Fibroblast of the aortic adventitia (primary cell): ENCODE measurements around the gene AK5. TPM values are rescaled to one million over a fixed set of nuclear protein-coding genes. Genes with fewer than 3 reads are reported as not detected.

ENCODE experiments used
- DNase-seq: peaks from one replicate; pipeline ENCODE4 v3.0.0-alpha.2; 2010; ENCODE audit warnings: low read depth
- H3K4me3 ChIP-seq: 2 replicates; pipeline ENCODE4 v1.5.1; 2011; ENCODE audit warnings: low read depth, mild to moderate bottlenecking, control low read depth, low read length, moderate library complexity
- total RNA-seq: library from RNA; depleted of rRNA; stranded (reverse); fragments of >200 nt; gene quantifications from 2 replicates; pipeline ENCODE4 v1.2.3, GENCODE V29; 2012; ENCODE audit warnings: low replicate concordance
- TF ChIP-seq, protein P1 (sequence below): IDR thresholded peaks from 2 replicates; pipeline ENCODE4 v1.5.1; 2011; ENCODE audit warnings: mild to moderate bottlenecking, low read length, control low read depth, inconsistent platforms; ENCODE audit not compliant: insufficient read depth

The AK5 gene
- total RNA-seq, 1 donor = 13.5 TPM

DNA sequence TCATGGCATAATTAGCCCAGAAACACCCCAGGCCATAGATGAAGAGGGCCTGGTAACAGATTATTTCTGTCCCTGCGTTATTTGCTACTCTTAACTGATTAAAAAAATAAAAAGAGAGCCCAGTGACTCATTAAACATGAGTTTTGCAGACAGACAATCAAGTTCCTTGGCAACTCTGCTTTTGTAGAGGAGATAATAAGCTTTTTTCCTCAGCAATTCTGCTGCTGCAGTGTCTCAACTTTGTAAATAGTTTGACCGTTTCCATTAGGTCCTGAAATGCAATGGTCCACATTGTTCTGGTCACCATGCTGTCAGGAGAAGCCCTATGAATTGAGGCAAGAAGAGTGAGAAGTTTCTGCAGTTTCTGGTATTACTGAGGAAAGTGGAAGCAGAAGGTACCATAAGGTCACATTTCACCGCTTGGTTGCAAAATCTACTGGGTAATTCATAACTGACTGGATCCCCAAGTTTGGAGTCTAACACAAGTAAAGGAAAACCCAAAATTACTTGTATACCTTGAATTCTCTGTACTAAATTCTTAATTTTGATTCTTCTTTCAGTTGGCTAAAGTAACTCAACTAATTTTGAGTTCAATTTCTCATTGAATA lies 261.1 kb downstream of the AK5 start:
- no peak overlapping the region for H3K4me3 ChIP-seq
- DNase-seq = peak; percentile 73
- TF ChIP-seq, protein P1, sequence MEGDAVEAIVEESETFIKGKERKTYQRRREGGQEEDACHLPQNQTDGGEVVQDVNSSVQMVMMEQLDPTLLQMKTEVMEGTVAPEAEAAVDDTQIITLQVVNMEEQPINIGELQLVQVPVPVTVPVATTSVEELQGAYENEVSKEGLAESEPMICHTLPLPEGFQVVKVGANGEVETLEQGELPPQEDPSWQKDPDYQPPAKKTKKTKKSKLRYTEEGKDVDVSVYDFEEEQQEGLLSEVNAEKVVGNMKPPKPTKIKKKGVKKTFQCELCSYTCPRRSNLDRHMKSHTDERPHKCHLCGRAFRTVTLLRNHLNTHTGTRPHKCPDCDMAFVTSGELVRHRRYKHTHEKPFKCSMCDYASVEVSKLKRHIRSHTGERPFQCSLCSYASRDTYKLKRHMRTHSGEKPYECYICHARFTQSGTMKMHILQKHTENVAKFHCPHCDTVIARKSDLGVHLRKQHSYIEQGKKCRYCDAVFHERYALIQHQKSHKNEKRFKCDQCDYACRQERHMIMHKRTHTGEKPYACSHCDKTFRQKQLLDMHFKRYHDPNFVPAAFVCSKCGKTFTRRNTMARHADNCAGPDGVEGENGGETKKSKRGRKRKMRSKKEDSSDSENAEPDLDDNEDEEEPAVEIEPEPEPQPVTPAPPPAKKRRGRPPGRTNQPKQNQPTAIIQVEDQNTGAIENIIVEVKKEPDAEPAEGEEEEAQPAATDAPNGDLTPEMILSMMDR = no peak

DNA sequence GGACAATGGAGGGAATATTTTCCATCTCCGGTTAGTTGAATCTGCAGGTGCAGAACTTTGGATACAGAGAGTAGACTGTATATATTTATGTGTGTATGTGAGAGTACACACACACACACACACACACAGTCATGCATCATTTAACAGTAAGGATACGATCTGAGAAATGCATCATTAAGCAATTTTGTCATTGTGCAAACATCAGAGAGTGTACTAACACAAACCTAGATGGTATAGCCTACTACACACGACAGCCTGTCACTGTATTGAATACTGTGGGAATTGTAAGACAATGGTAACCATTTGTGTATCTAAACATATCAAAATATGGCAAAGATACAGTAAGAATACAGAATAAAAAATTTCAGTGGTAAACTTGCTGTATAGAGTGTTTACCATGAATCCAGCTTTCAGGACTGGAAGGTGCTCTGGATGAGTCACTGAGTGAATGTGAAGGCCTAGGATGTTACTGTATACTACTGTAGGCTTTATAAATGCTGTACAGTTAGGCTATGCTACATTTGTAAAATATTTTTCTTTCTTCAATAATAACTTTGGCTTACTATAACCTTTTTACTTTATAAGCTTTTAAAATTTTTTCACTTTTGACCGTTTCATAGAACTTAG lies 262.1 kb downstream of the AK5 start:
- TF ChIP-seq, protein P1 = no peak
- no peak for DNase-seq
- H3K4me3 ChIP-seq = no peak overlapping the region

DNA sequence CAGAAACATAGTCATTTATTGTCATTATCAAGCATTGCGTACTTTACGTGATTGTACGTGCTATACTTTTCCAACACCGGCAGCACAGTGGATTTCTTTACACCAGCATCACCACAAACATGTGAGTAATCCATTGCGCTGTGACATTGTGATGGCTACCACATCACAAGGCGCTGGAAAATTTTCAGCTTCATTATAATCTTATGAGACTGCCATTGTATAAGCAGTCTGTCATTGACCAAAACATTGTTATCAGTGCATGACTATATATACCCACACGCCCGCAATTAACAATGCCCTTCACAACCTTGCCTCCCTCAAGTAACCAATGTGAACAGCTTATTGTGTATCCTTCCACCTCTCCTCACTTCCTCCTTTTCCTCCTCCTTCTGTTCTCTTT lies 263.0 kb downstream of the AK5 start:
- TF ChIP-seq, protein P1 = no peak
- H3K4me3 ChIP-seq = no peak overlapping the region
- peak; percentile 39 for DNase-seq

DNA sequence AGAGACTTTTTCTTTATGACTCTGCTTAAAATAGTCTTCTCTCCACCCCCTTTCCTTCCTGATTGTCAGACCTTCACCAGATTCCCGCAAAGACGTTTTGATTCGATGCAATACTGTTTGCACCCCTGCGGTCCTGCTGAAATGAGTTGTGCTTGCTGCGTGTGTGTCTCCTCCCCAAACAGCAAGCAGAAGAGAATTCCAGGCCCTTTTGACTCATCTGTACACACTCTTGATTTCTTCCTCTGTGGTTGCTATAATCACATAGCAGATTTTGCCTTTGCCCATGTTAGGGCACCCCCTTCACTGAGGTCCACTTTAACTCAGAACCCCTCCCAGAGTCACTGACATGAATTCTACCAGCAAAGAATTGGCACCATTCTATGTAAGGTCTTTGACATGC lies 264.2 kb downstream of the AK5 start:
- TF ChIP-seq, protein P1 = no peak
- peak; percentile 22 for DNase-seq
- no peak overlapping the region for H3K4me3 ChIP-seq

DNA sequence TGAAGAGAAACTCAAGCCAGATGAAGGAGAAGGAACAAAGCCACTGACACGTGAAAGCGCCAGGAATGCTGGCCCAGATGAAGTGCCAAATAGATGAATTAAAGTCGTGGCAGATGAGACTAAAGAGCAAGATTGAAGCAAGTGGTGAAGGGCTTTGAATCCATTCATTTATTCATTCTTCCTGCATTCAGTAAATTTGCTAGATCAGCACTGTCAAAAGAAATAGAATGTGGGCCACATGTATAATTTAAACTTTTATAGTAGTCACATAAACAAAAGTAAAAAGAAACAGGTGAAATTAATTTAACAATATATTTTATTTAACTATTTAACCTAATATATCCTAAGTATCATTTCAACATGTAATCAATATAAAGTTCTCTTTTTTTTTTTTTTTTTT lies 265.1 kb downstream of the AK5 start:
- DNase-seq = no peak
- H3K4me3 ChIP-seq = no peak overlapping the region
- TF ChIP-seq, protein P1 = no peak

DNA sequence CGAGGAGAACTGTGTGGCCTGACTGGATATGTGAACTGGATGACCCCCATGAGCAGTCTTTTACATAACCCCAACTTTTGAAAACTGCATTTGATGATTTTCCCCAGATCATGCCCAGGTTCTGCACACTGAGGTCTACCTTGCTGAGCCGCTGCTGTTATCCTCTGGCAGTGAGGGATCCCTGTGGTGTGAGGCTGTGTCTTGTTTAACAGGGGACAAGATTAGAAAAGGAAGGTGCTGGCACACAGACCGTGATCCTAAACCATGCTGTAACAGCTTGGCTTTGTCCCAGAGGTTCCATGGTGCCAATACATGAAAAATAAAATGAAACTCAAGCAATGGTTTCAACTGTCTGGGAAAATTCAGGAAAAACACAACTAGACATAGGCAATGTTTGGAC lies 266.5 kb downstream of the AK5 start:
- TF ChIP-seq, protein P1 = no peak
- no peak for DNase-seq

More for the DNA sequence above, 266.5 kb downstream of the AK5 start:
- no peak overlapping the region for H3K4me3 ChIP-seq
